HG03432 (cell line): ENCODE measurements around the gene COL4A1.

ENCODE experiments used
- ATAC-seq: cut with Tn5 transposase; IDR thresholded peaks from one replicate; pipeline ENCODE4 v1.9.1; 2021; ENCODE audit warnings: mild to moderate bottlenecking, moderate library complexity; ENCODE audit not compliant: unreplicated experiment

COL4A1 gene

GRCh38 chr13:110151462-110151861 lies 155.5 kb downstream of the COL4A1 start:
- ATAC-seq = no peak

GRCh38 chr13:110150384-110151101 lies 156.4 kb downstream of the COL4A1 start:
- ATAC-seq = no peak

- ATAC-seq = no peak
Observed at GRCh38 chr13:110149036-110149435, 157.9 kb downstream of the COL4A1 start.

GRCh38 chr13:110140099-110140498 lies 166.9 kb downstream of the COL4A1 start:
- ATAC-seq = no peak

- peak; percentile 0 for ATAC-seq
Observed at GRCh38 chr13:110138700-110139036, 168.3 kb downstream of the COL4A1 start.

- ATAC-seq = peak; percentile 76
Observed at GRCh38 chr13:110138010-110138699, 168.8 kb downstream of the COL4A1 start.

- ATAC-seq = peak; percentile 81
Observed at GRCh38 chr13:110137680-110138009, 169.3 kb downstream of the COL4A1 start.

GRCh38 chr13:110136660-110137585 lies 170.0 kb downstream of the COL4A1 start:
- no peak for ATAC-seq

- no peak for ATAC-seq
Observed at GRCh38 chr13:110135977-110136597, 170.9 kb downstream of the COL4A1 start.

- ATAC-seq = no peak
Observed at GRCh38 chr13:110134801-110135200, 172.2 kb downstream of the COL4A1 start.

- no peak for ATAC-seq
Observed at GRCh38 chr13:110133425-110134235, 173.3 kb downstream of the COL4A1 start.

- ATAC-seq = peak; percentile 22
Observed at GRCh38 chr13:110132225-110132982, 174.6 kb downstream of the COL4A1 start.

GRCh38 chr13:110131424-110131823 lies 175.5 kb downstream of the COL4A1 start:
- ATAC-seq = no peak

GRCh38 chr13:110130431-110130830 lies 176.5 kb downstream of the COL4A1 start:
- ATAC-seq = no peak

- ATAC-seq = no peak
Observed at GRCh38 chr13:110129539-110130186, 177.3 kb downstream of the COL4A1 start.

- ATAC-seq = no peak
Observed at GRCh38 chr13:110129076-110129475, 177.9 kb downstream of the COL4A1 start.

- no peak for ATAC-seq
Observed at GRCh38 chr13:110128546-110128945, 178.4 kb downstream of the COL4A1 start.

GRCh38 chr13:110127986-110128511 lies 178.9 kb downstream of the COL4A1 start:
- ATAC-seq = no peak
